SK-N-SH (cell line): ENCODE results near the gene SEL1L2. TPM values are rescaled to one million over a fixed set of nuclear protein-coding genes. Genes with fewer than 3 reads are reported as not detected.

Experiments
- CTCF ChIA-PET: fragments of 300-600, 350-600 bp; formaldehyde crosslinking; extraction: SDS; loops from one replicate; lab custom pipeline; 2021; lab: Yijun Ruan, JAX
- POLR2A ChIA-PET: fragments of 350-600 bp; sonication (Branson Sonifier 250); formaldehyde crosslinking; extraction: SDS; loops from one replicate; lab custom pipeline; 2020; ENCODE audit warnings: antibody characterized with exemption, inconsistent platforms; lab: Yijun Ruan, JAX
- DNase-seq: peaks from one replicate; pipeline ENCODE4 v3.0.0; 2012
- H2AFZ ChIP-seq: fragments of 200-600 bp; sonication (generic); 2 replicates; pipeline ENCODE4 v1.8.1; 2016; ENCODE audit warnings: antibody characterized with exemption, mild to moderate bottlenecking, low read depth
- H3F3A ChIP-seq: fragments of 200-600 bp; sonication (generic); replicated peaks from 2 replicates; pipeline ENCODE3; 2016; ENCODE audit warnings: antibody characterized with exemption, mild to moderate bottlenecking; ENCODE audit not compliant: insufficient read depth
- H3K27ac ChIP-seq, 2 experiments: fragments of 200-500 bp in 1 of 2; fragments of 200-600 bp in 1 of 2; sonication (Bioruptor generic) in 1 of 2; sonication (generic), shearing (Covaris generic) in 1 of 2; 2 replicates each; pipeline versions ENCODE4 v1.5.1 to v1.6.1; 2014 to 2016; ENCODE audit warnings: low read depth in 2 of 2, inconsistent platforms in 1 of 2, low read length in 1 of 2, mild to moderate bottlenecking in 1 of 2, mixed read lengths in 1 of 2
- H3K27me3 ChIP-seq: fragments of 200-600 bp; sonication (generic), shearing (Covaris generic); 2 replicates; pipeline ENCODE4 v1.6.1; 2016; ENCODE audit warnings: mixed run types; ENCODE audit not compliant: insufficient read depth
- H3K36me3 ChIP-seq, 2 experiments: fragments of 200-500 bp in 1 of 2; fragments of 200-600 bp in 1 of 2; sonication (Bioruptor generic) in 1 of 2; sonication (generic) in 1 of 2; replicated peaks in 1 of 2; 2 replicates each; pipeline versions ENCODE3 to v1.5.1; 2014 to 2016; ENCODE audit warnings: low read length in 1 of 2, mild to moderate bottlenecking in 1 of 2; ENCODE audit not compliant: insufficient read depth in 2 of 2, control insufficient read depth in 1 of 2
- H3K4me1 ChIP-seq, 2 experiments: fragments of 200-500 bp in 1 of 2; fragments of 200-600 bp in 1 of 2; sonication (Bioruptor generic) in 1 of 2; sonication (generic), shearing (Covaris generic) in 1 of 2; 2 replicates each; pipeline versions ENCODE4 v1.5.1 to v1.6.1; 2014 to 2016; ENCODE audit warnings: low read depth in 1 of 2, low read length in 1 of 2, mixed run types in 1 of 2; ENCODE audit not compliant: insufficient read depth in 2 of 2, control insufficient read depth in 1 of 2
- H3K4me2 ChIP-seq: fragments of 200-600 bp; sonication (generic), shearing (Covaris generic); 2 replicates; pipeline ENCODE4 v1.6.1; 2017; ENCODE audit warnings: mixed run types
- H3K4me3 ChIP-seq, 2 experiments: fragments of 200-500 bp in 1 of 2; fragments of 200-600 bp in 1 of 2; sonication (Bioruptor generic) in 1 of 2; sonication (generic), shearing (Covaris generic) in 1 of 2; 2 replicates each; pipeline versions ENCODE4 v1.5.1 to v1.8.1; 2014 to 2016; ENCODE audit warnings: low read depth in 2 of 2, inconsistent platforms in 1 of 2, low read length in 1 of 2, mild to moderate bottlenecking in 1 of 2, mixed read lengths in 1 of 2, moderate library complexity in 1 of 2
- H3K79me2 ChIP-seq: fragments of 200-600 bp; sonication (generic); 2 replicates; pipeline ENCODE4 v1.8.1; 2017; ENCODE audit warnings: mild to moderate bottlenecking; ENCODE audit not compliant: insufficient read depth
- H3K9ac ChIP-seq: fragments of 200-600 bp; sonication (generic); 2 replicates; pipeline ENCODE4 v1.6.1; 2017; ENCODE audit warnings: mixed run types
- H3K9me2 ChIP-seq: fragments of 200-600 bp; sonication (generic); 2 replicates; pipeline ENCODE4 v1.6.1; 2017; ENCODE audit warnings: mixed run types
- H3K9me3 ChIP-seq: fragments of 200-600 bp; sonication (generic); 2 replicates; pipeline ENCODE4 v1.6.1; 2017; ENCODE audit warnings: mixed run types, mild to moderate bottlenecking, moderate library complexity
- H4K20me1 ChIP-seq: fragments of 200-600 bp; sonication (generic); 2 replicates; pipeline ENCODE4 v1.6.1; 2017; ENCODE audit warnings: mild to moderate bottlenecking, mixed run types; ENCODE audit not compliant: insufficient read depth
- CTCF ChIP-seq: fragments of 200-600 bp; sonication (generic); IDR thresholded peaks from 2 replicates; pipeline ENCODE4 v1.6.1; 2017; ENCODE audit warnings: antibody characterized with exemption, mild to moderate bottlenecking, moderate library complexity
- EP300 ChIP-seq, 2 experiments: IDR thresholded peaks; 2 replicates each; pipeline versions ENCODE4 v1.4.0 to v1.6.1; 2012; ENCODE audit warnings: borderline replicate concordance in 1 of 2, low read depth in 1 of 2, low read length in 1 of 2
- FOSL2 ChIP-seq: IDR thresholded peaks from 2 replicates; pipeline ENCODE4 v1.4.0; 2012; ENCODE audit warnings: low read depth, mild to moderate bottlenecking, moderate library complexity, borderline replicate concordance
- FOXJ3 ChIP-seq: sonication (generic); formaldehyde crosslinking; IDR thresholded peaks from 2 replicates; pipeline ENCODE4 v1.5.1; 2020; ENCODE audit warnings: mild to moderate bottlenecking, missing genetic modification reagents
- GABPA ChIP-seq: IDR thresholded peaks from 2 replicates; pipeline ENCODE4 v1.4.0; 2012; ENCODE audit warnings: low read depth, mild to moderate bottlenecking
- GATA2 ChIP-seq: sonication (generic); formaldehyde crosslinking; IDR thresholded peaks from 2 replicates; pipeline ENCODE4 v1.5.0; 2020; ENCODE audit warnings: mild to moderate bottlenecking, missing genetic modification reagents
- MAX ChIP-seq: IDR thresholded peaks from 2 replicates; pipeline ENCODE4 v1.4.0; 2012; ENCODE audit warnings: low read depth
- MXI1 ChIP-seq: IDR thresholded peaks from 2 replicates; pipeline ENCODE4 v1.6.1; 2012; ENCODE audit warnings: mild to moderate bottlenecking, low read depth, low read length, improper control_type of control experiment
- NRF1 ChIP-seq: IDR thresholded peaks from 2 replicates; pipeline ENCODE4 v1.6.1; 2012; ENCODE audit warnings: low read depth, mild to moderate bottlenecking, low read length
- PBX3 ChIP-seq: IDR thresholded peaks from 2 replicates; pipeline ENCODE4; 2012
- POLR2AphosphoS5 ChIP-seq: IDR thresholded peaks from 2 replicates; pipeline ENCODE4 v1.6.1; 2012; ENCODE audit warnings: low read depth, low read length
- SMC3 ChIP-seq: IDR thresholded peaks from 2 replicates; pipeline ENCODE4 v1.6.1; 2012; ENCODE audit warnings: low read depth, low read length, improper control_type of control experiment
- TEAD4 ChIP-seq: IDR thresholded peaks from 2 replicates; pipeline ENCODE4 v1.4.0; 2012; ENCODE audit warnings: mild to moderate bottlenecking, borderline replicate concordance; ENCODE audit not compliant: insufficient read depth
- YY1 ChIP-seq: IDR thresholded peaks from 2 replicates; pipeline ENCODE4 v1.4.0; 2012; ENCODE audit warnings: low read depth, mild to moderate bottlenecking
- ZBTB33 ChIP-seq: IDR thresholded peaks from 2 replicates; pipeline ENCODE4 v1.4.0; 2012; ENCODE audit warnings: low read depth, borderline replicate concordance
- WGBS: methylation state at CpG from one replicate; pipeline ENCODE4 v1.1.6; 2017; ENCODE audit warnings: low lambda C conversion rate; 5-methylcytosine and 5-hydroxymethylcytosine counted together
- polyA plus RNA-seq, 3 experiments: library from polyadenylated mRNA; depleted of rRNA; stranded (reverse); fragments of >200 nt; gene quantifications; 2 replicates each; pipeline ENCODE4 v1.2.3, GENCODE V29; 2012

The SEL1L2 gene
- polyA plus RNA-seq, 1 of the 3 experiments (the other 2 are of a cell fraction): not detected

GRCh38 chr20:13810446-13810845 lies 180.0 kb downstream of the SEL1L2 start:
- Histone ChIP-seq H3F3A (no peaks in the 10 kb centered on the region), H3K27ac (no peak overlapping the region), H4K20me1 (no peaks in the 10 kb centered on the region), H3K9me3 (no peaks in the 10 kb centered on the region), H2AFZ (no peak overlapping the region), H3K9ac (no peak overlapping the region), H3K4me1 (no peaks in the 10 kb centered on the region), H3K9me2 (no peaks in the 10 kb centered on the region), H3K36me3 (peaks cover 59 to 74% of the 10 kb centered on the region in 2 experiments), H3K79me2 (no peaks in the 10 kb centered on the region), H3K4me2 (no peak overlapping the region), H3K27me3 (no peaks in the 10 kb centered on the region), H3K4me3 (no peak overlapping the region)
- CTCF ChIA-PET: interaction anchor here (1.8 kb wide), 1 partner anchor 9 kb away, joined by 13 read pairs; no protein-coding TSS in a partner anchor
- TF ChIP-seq MXI1 (no peak), POLR2AphosphoS5 (no peak)
- DNase-seq: no peak
- POLR2A ChIA-PET: no interaction called here

- H3F3A ChIP-seq: no peaks in the 10 kb centered on the region
- no peak overlapping the region for H2AFZ ChIP-seq
- TF ChIP-seq EP300 (IDR thresholded peaks at IDR 0.05; ENCODE audit: borderline replicate concordance in 1 of 2, low read depth in 1 of 2, low read length in 1 of 2) (no peak), FOSL2 (no peak), CTCF (no peak), SMC3 (no peak), GABPA (no peak), TEAD4 (no peak), GATA2 (CRISPR knock-in tag) (no peak), YY1 (no peak), MAX (no peak), ZBTB33 (no peak), PBX3 (no peak), MXI1 (no peak), NRF1 (no peak), FOXJ3 (CRISPR knock-in tag) (no peak)
- no peaks in the 10 kb centered on the region for H3K9me2 ChIP-seq
- no peak overlapping the region for H3K9ac ChIP-seq
- H3K27me3 ChIP-seq: no peaks in the 10 kb centered on the region
- H3K4me2 ChIP-seq: no peak overlapping the region
- no peak for DNase-seq
- H3K4me3 ChIP-seq: no peak overlapping the region
- no peaks in the 10 kb centered on the region for H3K4me1 ChIP-seq
- peaks cover 54 to 74% of the 10 kb centered on the region in 2 experiments for H3K36me3 ChIP-seq
- no peaks in the 10 kb centered on the region for H3K9me3 ChIP-seq
- no peak overlapping the region for H3K27ac ChIP-seq
- ChIA-PET CTCF (interaction anchor here (1.8 kb wide), 1 partner anchor 10 kb away, joined by 13 read pairs; no protein-coding TSS in a partner anchor), POLR2A (no interaction called here)
- WGBS: 99% methylated on average over 3 of the region's 3 CpGs
- no peaks in the 10 kb centered on the region for H3K79me2 ChIP-seq
- no peaks in the 10 kb centered on the region for H4K20me1 ChIP-seq
Observed at GRCh38 chr20:13809855-13810254, 180.6 kb downstream of the SEL1L2 start.
